Hematopoietic multipotent progenitor cell treated with erythropoietin and hydrocortisone succinate and interleukin-3 and kit ligand, for 4 days (in vitro differentiated cells): ENCODE results near the gene CCNA2.

Experiments
- DNase-seq: peaks from one replicate; pipeline ENCODE4 v3.0.0-alpha.2; 2015

CCNA2 gene

DNA sequence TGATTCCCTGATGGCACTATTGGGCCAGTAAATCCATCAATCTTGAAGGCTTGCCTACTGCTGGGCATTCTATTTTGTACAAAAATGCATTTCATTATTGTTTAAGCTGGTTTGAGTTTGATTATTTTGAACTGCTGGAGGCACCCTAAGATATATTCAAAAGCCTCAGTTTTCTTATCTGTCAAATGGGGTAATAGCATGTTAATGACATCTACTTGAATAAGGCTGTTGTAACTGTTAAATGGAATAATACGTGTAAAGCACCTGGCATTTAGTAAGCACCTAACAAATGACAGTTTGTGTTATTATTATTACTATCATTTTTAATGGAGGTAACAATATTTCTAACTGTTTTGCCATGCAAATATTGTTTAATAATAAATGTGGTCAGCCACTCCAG lies 51.8 kb downstream of the CCNA2 start:
- DNase-seq, result no peak

DNA sequence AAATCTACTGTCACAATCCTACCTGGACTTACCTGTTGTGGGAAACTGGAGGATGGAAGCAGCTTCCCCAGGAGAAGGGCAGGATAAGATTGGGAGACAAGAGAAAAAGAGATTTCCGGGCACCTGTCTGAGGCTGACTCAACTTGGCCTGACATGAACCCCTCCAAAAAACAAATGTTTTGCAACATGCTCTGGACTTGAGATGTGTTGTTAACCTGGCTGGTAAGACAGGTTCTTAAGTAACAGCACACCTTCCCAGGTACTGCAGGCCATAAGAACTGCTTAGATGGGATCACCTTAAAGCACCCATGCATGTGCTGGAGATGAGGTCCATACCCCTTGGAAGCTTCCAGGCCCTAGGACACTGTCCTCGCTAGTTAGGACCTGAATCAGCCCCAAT lies 54.3 kb downstream of the CCNA2 start:
- DNase-seq, result no peak

DNA sequence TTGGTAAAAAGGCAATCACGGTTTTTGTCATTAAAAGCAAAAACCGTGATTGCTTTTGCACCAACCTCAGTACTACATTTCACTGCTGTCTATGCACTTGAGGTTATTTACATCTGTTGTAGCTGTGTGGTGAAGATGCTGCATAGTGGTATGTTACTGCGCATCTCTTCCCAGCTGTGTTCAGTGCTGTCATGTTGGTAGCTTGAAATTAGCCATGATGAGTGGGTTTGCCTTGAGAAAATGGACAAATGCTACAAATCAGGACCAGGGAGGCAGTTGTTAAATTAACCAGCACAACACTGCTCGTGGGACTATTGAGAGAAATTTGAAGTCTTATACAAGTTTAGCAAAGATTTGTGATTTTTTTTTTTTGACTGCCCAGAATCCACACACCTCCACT lies 56.5 kb downstream of the CCNA2 start:
- no peak for DNase-seq
